OCI-LY7 (cell line): Measurements from ENCODE around the gene TRIP12. TPM values are rescaled to one million over a fixed set of nuclear protein-coding genes. Genes with fewer than 3 reads are reported as not detected.

Experiments used
- BruUV-seq: library from RNA; stranded (reverse); fragments of 400-500 nt; replicated peaks from 2 replicates; lab custom pipeline; 2021; lab: Mats Ljungman, UMichigan
- CTCF ChIA-PET: fragments of 300-600 bp; sonication (Branson Sonifier 250); formaldehyde crosslinking; loops from one replicate; lab custom pipeline; 2022; ENCODE audit warnings: antibody characterized with exemption; ENCODE audit not compliant: unreplicated experiment; lab: Charles Lee
- POLR2A ChIA-PET: fragments of 300-600 bp; sonication (Branson Sonifier 250); formaldehyde crosslinking; loops from one replicate; lab custom pipeline; 2022; ENCODE audit warnings: antibody characterized with exemption; lab: Charles Lee
- DNase-seq: peaks from one replicate; pipeline ENCODE4 v3.0.0-alpha.2; 2015; ENCODE audit warnings: low spot score
- H2AFZ ChIP-seq: fragments of 200-600 bp; sonication (generic), shearing (Covaris generic); 2 replicates; pipeline ENCODE4 v1.6.1; 2014; ENCODE audit warnings: mild to moderate bottlenecking, antibody characterized with exemption, low read length, moderate library complexity
- H3K27ac ChIP-seq: fragments of 200-600 bp; sonication (generic); 2 replicates; pipeline ENCODE4 v1.5.1; 2014; ENCODE audit warnings: mixed run types, low read depth, mild to moderate bottlenecking, moderate library complexity, low read length, inconsistent platforms; ENCODE audit not compliant: poor library complexity, severe bottlenecking
- H3K36me3 ChIP-seq: fragments of 200-600 bp; sonication (generic); 2 replicates; pipeline ENCODE4 v1.6.1; 2014; ENCODE audit warnings: mild to moderate bottlenecking, antibody characterized with exemption, low read length, moderate library complexity, mixed read lengths; ENCODE audit not compliant: insufficient read depth
- H3K4me1 ChIP-seq: fragments of 200-600 bp; sonication (generic); 2 replicates; pipeline ENCODE4 v1.5.1; 2014; ENCODE audit warnings: mild to moderate bottlenecking, low read length; ENCODE audit not compliant: insufficient read depth, poor library complexity, severe bottlenecking
- H3K4me2 ChIP-seq: fragments of 200-600 bp; sonication (generic); 2 replicates; pipeline ENCODE4 v1.6.1; 2014; ENCODE audit warnings: mild to moderate bottlenecking, low read length
- H3K4me3 ChIP-seq: fragments of 200-600 bp; sonication (generic); 2 replicates; pipeline ENCODE4 v1.5.1; 2014; ENCODE audit warnings: mild to moderate bottlenecking, low read depth, low read length; ENCODE audit not compliant: poor library complexity, severe bottlenecking
- H3K79me2 ChIP-seq: fragments of 200-600 bp; sonication (generic); 2 replicates; pipeline ENCODE4 v1.6.1; 2016; ENCODE audit warnings: low read depth, mild to moderate bottlenecking, low read length, moderate library complexity, mixed read lengths; ENCODE audit not compliant: insufficient read depth
- H3K9me2 ChIP-seq: fragments of 200-600 bp; sonication (generic); 2 replicates; pipeline ENCODE4 v1.6.1; 2016; ENCODE audit warnings: mild to moderate bottlenecking, low read length, mixed read lengths; ENCODE audit not compliant: insufficient read depth
- H3K9me3 ChIP-seq: fragments of 200-600 bp; sonication (generic); 2 replicates; pipeline ENCODE4 v1.6.1; 2014; ENCODE audit warnings: mild to moderate bottlenecking, mixed run types, low read length, mixed read lengths
- H4K20me1 ChIP-seq: fragments of 200-600 bp; sonication (generic); 2 replicates; pipeline ENCODE4 v1.6.1; 2014; ENCODE audit warnings: mild to moderate bottlenecking, antibody characterized with exemption, low read length, moderate library complexity, mixed read lengths; ENCODE audit not compliant: insufficient read depth
- EZH2phosphoT487 ChIP-seq: fragments of 200-600 bp; sonication (generic); IDR thresholded peaks from 2 replicates; pipeline ENCODE4 v1.6.1; 2018; ENCODE audit warnings: low read depth, borderline replicate concordance, mild to moderate bottlenecking, mixed run types, antibody characterized with exemption, low read length, moderate library complexity, mixed read lengths
- intact Hi-C: fragments of 100-400 bp; cut with micrococcal nuclease; formaldehyde crosslinking; loops from one replicate; pipeline ENCODE4 v1.10.0; 2022; ENCODE audit not compliant: unreplicated experiment
- total RNA-seq, 2 experiments: library from RNA; depleted of rRNA in 1 of 2; stranded (reverse); fragments of >200 nt in 1 of 2; shearing (Covaris generic) in 1 of 2; gene quantifications; 2 replicates each; pipeline ENCODE4 v1.2.3, GENCODE V29; 2014 to 2022
- TF ChIP-seq, protein P1 (sequence below): fragments of 200-600 bp; sonication (generic); conservative IDR thresholded peaks from 2 replicates; pipeline ENCODE4 v1.5.1; 2014; ENCODE audit warnings: mild to moderate bottlenecking, antibody characterized with exemption, low read length, moderate library complexity, mixed read lengths

Gene TRIP12
- total RNA-seq, 2 experiments from 2014 or later = 80.0 to 185 TPM

DNA sequence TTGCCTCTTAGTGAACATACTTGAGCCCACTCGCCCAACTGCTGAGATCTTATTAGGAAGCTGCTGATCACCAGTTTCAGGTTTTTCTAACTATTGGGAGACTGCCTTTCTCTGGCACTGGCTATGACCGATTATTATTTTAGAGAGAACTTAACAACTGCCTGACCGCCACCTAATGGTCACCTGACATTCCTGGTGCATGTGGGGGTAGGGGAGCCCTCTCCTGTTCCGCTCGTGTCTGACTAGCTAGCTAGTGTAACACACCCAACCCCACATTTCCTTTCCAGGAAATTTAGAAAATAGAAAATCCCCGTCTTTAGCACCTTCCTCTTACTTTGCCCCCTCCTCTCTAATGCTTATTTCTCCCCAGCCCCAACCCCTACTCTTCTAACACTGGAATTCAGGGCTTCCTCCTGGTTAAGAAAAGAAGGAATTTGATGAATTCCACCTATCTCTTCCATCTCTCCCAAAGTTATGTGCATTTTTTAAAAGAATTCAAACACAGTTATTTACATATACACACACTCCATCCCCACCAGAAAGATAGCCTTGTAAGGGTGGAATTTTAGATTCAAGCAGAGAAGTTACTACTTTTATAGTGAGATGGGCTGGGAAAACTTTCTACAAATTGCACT is 188.1 kb downstream of the TRIP12 start:
- no peak overlapping the region for H3K4me2 ChIP-seq
- H2AFZ ChIP-seq = no peak overlapping the region
- DNase-seq = no peak
- intact Hi-C loops = no loop called here
- TF ChIP-seq, protein P1, sequence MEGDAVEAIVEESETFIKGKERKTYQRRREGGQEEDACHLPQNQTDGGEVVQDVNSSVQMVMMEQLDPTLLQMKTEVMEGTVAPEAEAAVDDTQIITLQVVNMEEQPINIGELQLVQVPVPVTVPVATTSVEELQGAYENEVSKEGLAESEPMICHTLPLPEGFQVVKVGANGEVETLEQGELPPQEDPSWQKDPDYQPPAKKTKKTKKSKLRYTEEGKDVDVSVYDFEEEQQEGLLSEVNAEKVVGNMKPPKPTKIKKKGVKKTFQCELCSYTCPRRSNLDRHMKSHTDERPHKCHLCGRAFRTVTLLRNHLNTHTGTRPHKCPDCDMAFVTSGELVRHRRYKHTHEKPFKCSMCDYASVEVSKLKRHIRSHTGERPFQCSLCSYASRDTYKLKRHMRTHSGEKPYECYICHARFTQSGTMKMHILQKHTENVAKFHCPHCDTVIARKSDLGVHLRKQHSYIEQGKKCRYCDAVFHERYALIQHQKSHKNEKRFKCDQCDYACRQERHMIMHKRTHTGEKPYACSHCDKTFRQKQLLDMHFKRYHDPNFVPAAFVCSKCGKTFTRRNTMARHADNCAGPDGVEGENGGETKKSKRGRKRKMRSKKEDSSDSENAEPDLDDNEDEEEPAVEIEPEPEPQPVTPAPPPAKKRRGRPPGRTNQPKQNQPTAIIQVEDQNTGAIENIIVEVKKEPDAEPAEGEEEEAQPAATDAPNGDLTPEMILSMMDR = no peak
- no peak for TF ChIP-seq EZH2phosphoT487
- ChIA-PET CTCF (no interaction called here), POLR2A (no interaction called here)
- H3K4me3 ChIP-seq = no peak overlapping the region
- no peaks in the 10 kb centered on the region for H3K4me1 ChIP-seq
- H3K9me3 ChIP-seq = peaks cover 19% of the 10 kb centered on the region; the same call in 1 of the 2 replicates
- H3K9me2 ChIP-seq = no peaks in the 10 kb centered on the region
- H3K79me2 ChIP-seq = no peaks in the 10 kb centered on the region
- no peaks in the 10 kb centered on the region for H4K20me1 ChIP-seq
- no peaks in the 10 kb centered on the region for H3K36me3 ChIP-seq
- H3K27ac ChIP-seq = no peak overlapping the region
- BruUV-seq = no TSS peak

DNA sequence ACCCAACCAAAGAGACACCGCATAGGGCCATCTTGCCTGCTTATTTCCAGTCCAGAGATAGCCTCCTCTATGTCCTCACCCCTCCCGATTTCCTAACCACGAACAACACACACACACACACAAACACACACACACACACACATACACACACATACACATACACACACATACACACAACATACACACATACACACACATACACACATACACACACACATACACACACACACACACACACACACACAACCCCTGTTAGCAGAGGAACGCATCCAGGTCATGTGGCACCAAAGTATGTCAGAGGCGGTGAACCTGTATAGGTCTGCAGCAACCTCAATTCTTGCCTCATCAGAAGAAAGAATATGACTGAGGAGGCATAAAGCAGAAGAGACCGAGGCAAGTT is 188.9 kb downstream of the TRIP12 start:
- H3K4me3 ChIP-seq = no peak overlapping the region
- no peaks in the 10 kb centered on the region for H3K9me2 ChIP-seq
- no peaks in the 10 kb centered on the region for H4K20me1 ChIP-seq
- peaks cover 11% of the 10 kb centered on the region; the same call in 1 of the 2 replicates for H3K9me3 ChIP-seq
- intact Hi-C loops = no loop called here
- no peaks in the 10 kb centered on the region for H3K4me1 ChIP-seq
- DNase-seq = no peak
- no peak overlapping the region for H2AFZ ChIP-seq
- no TSS peak for BruUV-seq
- no peaks in the 10 kb centered on the region for H3K79me2 ChIP-seq
- H3K36me3 ChIP-seq = no peaks in the 10 kb centered on the region
- ChIA-PET POLR2A (no interaction called here), CTCF (no interaction called here)
- no peak overlapping the region for H3K27ac ChIP-seq
- TF ChIP-seq, protein P1 = no peak
- TF ChIP-seq EZH2phosphoT487 = no peak
- no peak overlapping the region for H3K4me2 ChIP-seq

DNA sequence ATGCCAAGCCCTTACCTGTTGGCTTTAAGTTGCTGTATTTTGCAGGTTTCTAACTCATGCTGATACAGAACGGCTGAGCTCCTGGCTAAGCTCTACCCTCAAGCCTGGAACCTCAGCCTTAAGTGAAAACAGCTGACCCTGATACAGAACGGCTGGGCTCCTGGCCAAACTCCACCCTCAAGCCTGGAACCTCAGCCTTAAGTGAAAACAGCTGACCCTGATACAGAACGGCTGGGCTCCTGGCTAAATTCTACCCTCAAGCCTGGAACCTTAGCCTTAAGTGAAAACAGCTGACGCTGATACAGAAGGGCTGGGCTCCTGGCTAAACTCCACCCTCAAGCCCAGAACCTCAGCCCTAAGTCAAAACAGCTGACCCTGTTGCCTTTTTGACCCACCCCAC is 189.9 kb downstream of the TRIP12 start:
- Histone ChIP-seq H3K4me2 (no peak overlapping the region), H3K36me3 (no peaks in the 10 kb centered on the region), H3K27ac (no peak overlapping the region), H4K20me1 (no peaks in the 10 kb centered on the region), H3K9me3 (peaks cover 1% of the 10 kb centered on the region; the same call in 1 of the 2 replicates), H3K4me3 (no peak overlapping the region), H3K9me2 (no peaks in the 10 kb centered on the region), H3K79me2 (no peaks in the 10 kb centered on the region), H2AFZ (no peak overlapping the region), H3K4me1 (no peaks in the 10 kb centered on the region)
- intact Hi-C loops = no loop called here
- ChIA-PET POLR2A (interaction anchor here (0.6 kb wide), 1 partner anchor 20 kb away, joined by 3 read pairs; no protein-coding TSS in a partner anchor), CTCF (no interaction called here)
- DNase-seq = no peak
- TF ChIP-seq, protein P1 = no peak
- no peak for TF ChIP-seq EZH2phosphoT487
- no TSS peak for BruUV-seq
